Femur (tissue), 1 donor: ENCODE results near the gene CD151.

Experiments used
- DNase-seq: peaks from one replicate; pipeline ENCODE4 v3.0.0-alpha.2; 2017

Gene CD151

DNA sequence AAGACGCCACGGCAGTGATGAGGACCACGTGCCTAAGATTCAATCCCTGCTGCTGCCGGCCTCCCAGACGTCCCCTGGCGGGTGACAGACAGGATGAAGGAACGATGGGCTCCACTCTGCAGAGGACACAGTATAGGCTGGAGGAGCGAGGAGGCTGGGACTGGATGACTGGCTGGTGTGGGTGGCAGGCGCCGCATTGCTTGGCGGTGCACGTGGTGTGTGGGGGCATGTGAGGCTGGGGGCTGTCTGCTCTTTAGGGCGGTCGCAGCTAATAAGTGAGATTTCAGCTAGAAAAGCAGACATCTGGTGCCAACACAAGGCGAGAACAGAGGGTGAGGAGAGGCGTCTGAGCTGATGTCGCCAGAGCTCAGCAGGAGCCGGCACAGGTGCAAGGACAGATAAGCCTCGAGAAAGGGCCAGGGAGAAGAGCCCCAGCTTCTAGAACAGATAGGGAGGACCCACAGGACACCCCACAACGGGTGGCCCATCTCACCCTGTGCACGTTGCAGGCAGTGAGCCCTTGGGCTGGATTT is 43.1 kb downstream of the CD151 start:
- no peak for DNase-seq

DNA sequence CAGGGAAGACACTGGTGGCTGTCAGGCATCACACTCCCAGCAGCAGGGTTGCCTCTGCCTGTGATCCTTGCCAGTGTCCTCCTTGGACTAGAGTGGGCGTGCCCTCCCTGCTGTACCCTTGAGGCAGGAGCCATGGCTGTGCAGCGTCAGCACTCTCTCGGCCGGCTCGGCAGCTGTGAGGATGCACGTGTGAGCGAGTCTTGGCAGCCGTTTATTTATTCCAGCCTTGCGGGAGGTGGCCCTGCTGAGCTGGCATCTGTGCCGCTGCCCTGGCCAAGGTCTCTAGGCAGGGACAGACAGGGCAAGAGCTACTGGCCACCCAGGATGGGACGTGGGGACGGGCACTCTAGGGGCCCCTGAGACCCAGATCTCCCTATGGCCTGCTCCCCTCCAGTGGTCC is 43.8 kb downstream of the CD151 start:
- peak; percentile 71 for DNase-seq

DNA sequence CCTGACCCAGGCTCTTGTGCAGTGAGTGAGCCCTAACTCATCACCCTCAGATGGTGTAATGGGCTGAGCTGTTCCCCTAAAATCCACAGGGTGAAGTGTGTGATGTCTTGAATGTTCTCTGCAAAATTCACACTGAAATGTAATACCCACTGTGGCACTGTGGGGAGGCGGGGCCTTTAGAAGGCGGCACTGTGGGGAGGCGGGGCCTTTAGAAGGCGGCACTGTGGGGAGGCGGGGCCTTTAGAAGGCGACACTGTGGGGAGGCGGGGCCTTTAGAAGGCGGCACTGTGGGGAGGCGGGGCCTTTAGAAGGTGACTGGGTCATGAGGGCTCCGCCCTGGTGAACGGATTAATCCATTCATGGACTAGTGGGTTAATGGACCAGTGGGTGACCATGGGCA is 44.8 kb downstream of the CD151 start:
- DNase-seq = no peak

DNA sequence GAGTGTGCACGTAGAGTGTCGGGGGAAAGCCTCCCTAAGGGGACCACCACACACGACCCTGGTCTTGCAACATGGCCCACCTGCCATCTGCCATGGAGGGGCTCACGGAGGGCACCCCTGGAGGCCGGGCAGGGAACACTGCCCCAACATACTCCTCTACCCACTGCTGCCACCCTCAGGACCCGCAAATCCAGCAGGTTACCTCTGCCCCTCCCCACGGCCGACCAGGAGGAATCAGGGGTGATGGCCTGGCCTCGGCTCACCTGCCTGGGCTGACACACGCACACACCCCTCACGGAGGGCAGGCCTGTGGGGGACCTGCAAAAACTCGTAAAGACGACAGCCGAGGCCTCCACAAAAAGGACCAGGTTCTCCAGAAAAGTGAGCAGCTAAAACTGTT is 47.7 kb downstream of the CD151 start:
- DNase-seq = no peak

DNA sequence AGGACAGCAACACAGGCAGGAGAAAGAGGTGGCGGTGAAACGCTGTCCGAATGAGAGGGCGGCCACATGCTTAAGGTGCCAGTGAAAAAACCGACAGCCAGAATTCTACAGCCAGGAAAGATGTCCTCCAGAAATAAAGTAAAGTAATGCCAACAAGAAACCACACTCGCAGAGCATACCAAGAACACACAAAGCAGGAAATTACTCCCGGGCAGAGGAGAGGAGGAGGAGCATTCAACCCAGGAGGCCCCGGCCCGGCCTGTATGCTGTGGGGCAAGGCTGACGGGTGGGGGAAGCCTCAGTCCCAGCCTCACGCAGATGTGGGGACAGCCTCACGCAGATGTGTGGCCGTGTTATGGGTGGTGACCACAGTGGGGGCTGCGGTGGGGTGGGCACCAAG is 49.8 kb downstream of the CD151 start:
- DNase-seq = no peak

DNA sequence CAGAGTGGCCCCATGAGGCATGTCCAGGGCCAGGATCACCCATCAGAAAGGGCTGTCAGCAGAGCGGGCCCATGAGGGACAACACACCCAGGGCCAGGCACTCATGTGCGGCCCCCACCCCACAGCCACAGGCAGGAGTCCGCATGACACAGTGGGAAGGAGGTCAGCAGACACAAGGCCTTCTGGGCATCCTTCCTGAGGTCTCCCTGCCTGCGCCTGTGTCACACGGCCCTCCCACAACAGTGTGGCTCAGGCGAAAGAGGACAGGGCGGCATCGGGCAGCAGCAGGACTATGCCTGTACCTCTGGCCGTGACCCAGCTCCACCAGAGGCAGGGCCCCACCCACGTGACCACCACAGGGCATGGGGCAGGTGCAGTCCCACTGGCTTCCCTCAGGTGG is 50.8 kb downstream of the CD151 start:
- DNase-seq = no peak

DNA sequence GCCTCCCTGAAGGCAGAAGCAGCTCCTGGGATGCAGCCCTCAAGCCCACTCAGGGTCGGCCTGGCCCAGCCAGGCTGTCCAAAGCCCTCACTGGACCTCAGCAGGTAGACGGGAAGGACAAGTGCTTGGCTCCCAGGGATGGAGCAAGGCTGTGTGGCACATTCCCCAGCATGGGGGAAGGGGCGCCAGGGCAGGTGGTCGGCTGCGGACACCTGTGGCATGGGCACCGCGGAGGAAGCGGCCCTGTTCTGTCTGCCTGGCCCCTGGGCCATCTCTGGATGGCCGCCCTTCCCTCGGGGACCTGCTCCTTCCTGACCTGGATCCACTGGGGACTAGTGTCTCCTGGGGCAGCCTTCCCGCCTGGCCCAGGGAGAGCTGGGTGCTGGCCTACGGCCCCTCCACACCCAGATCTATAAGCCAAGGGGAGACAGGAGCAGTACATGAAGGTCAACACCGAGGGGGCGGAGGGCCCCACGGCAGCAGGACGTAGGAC is 51.9 kb downstream of the CD151 start:
- no peak for DNase-seq

DNA sequence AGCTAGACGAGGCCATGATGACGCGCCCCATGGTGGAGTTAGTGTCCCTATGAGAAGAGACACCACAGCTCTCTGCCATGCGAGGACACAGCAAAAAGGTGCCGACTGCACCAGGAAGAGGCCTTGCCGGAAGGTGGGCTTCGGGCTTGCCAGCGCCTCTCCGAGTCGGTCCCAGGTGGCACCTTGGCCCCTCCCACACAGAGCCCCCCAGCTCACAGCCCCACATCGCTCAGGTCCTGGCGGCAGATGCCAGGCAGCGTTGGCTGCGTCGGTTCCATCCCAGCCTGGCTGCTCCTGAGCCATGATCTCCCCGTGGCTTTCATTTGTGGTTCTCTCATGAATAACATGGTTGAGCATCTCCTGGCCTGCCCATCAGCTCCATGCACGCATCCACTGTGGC is 53.8 kb downstream of the CD151 start:
- no peak for DNase-seq

DNA sequence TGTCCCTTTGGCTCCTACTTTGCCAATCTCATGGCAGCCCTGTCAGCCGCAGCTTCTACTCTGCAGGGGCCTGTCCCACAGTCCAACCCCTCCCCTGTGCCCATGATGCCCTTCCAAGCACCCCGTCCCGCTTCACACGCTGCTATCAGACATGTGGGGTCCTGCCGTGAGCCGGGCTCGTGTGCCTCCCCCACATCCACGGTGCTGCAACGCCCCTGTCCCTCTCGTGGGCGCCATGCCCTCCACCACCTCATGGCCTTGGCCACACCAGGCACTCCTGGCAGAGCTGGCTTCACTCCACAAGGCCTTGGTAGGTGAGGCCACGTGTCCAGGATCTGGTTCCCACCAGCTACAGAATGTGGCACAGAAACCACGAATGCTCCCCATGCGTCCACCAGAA is 54.8 kb downstream of the CD151 start:
- DNase-seq = no peak
